PC-3 (cell line): Measurements from ENCODE around the gene MALL.
"Not testable (repeated sequence)": the region's sequence is repeated elsewhere in the genome, so short reads cannot be mapped to it uniquely, and the experiment has no call there.

Experiments
- CTCF ChIP-seq: fragments of 300-600 bp; sonication (generic); conservative IDR thresholded peaks from 2 replicates; pipeline ENCODE4 v1.5.1; 2017; ENCODE audit warnings: antibody characterized with exemption, low read depth, mild to moderate bottlenecking, low read length
- EZH2 ChIP-seq: fragments of 300-600 bp; sonication (generic); IDR thresholded peaks from one replicate; pipeline ENCODE4 v1.6.1; 2017; ENCODE audit warnings: antibody characterized with exemption, mild to moderate bottlenecking, low read length; ENCODE audit not compliant: unreplicated experiment

- TF ChIP-seq CTCF, EZH2: not testable (repeated sequence)
Measured at GRCh38 chr2:110041941-110042660, 73.5 kb downstream of the MALL start.
